PC-9 (cell line): Measurements from ENCODE around the gene MYRIP. TPM values are rescaled to one million over a fixed set of nuclear protein-coding genes. Genes with fewer than 3 reads are reported as not detected.

Source experiments
- BruUV-seq: library from RNA; stranded (reverse); fragments of 400-500 nt; replicated peaks from 2 replicates; lab custom pipeline; 2021; lab: Mats Ljungman, UMichigan
- CTCF ChIA-PET: fragments of 300-600 bp; sonication (Branson Sonifier 250); formaldehyde crosslinking; loops from one replicate; lab custom pipeline; 2022; ENCODE audit warnings: antibody characterized with exemption; lab: Charles Lee
- POLR2A ChIA-PET: fragments of 300-600 bp; sonication (Branson Sonifier 250); formaldehyde crosslinking; loops from one replicate; lab custom pipeline; 2022; ENCODE audit warnings: antibody characterized with exemption; ENCODE audit not compliant: unreplicated experiment; lab: Charles Lee
- DNase-seq, 2 experiments: peaks; one replicate each; pipeline versions ENCODE4 v3.0.0 to v3.0.0-alpha.2; 2015 to 2022; ENCODE audit warnings: mixed read lengths in 1 of 2
- H2AFZ ChIP-seq: fragments of 200-600 bp; sonication (generic); 2 replicates; pipeline ENCODE4 v1.8.1; 2017; ENCODE audit warnings: antibody characterized with exemption
- H3F3A ChIP-seq: fragments of 200-600 bp; sonication (generic); 2 replicates; pipeline ENCODE4 v1.8.1; 2017; ENCODE audit warnings: antibody characterized with exemption, mild to moderate bottlenecking, low read depth; ENCODE audit not compliant: insufficient read depth
- H3K27ac ChIP-seq: fragments of 200-600 bp; sonication (generic); 2 replicates; pipeline ENCODE4 v1.6.1; 2016; ENCODE audit warnings: mixed run types
- H3K27me3 ChIP-seq: fragments of 200-600 bp; sonication (generic); 2 replicates; pipeline ENCODE4 v1.6.1; 2016; ENCODE audit warnings: low read depth, mixed run types; ENCODE audit not compliant: insufficient read depth
- H3K36me3 ChIP-seq: fragments of 200-600 bp; sonication (generic); 2 replicates; pipeline ENCODE4 v1.6.1; 2016; ENCODE audit warnings: low read depth, mixed run types
- H3K4me1 ChIP-seq: fragments of 200-600 bp; sonication (generic); replicated peaks from 2 replicates; pipeline ENCODE4 v1.6.1; 2016; ENCODE audit warnings: mixed run types; ENCODE audit not compliant: insufficient read depth
- H3K4me2 ChIP-seq: fragments of 200-600 bp; sonication (generic); 2 replicates; pipeline ENCODE4 v1.6.1; 2017; ENCODE audit warnings: mixed run types
- H3K4me3 ChIP-seq: fragments of 200-600 bp; sonication (generic); 2 replicates; pipeline ENCODE4 v1.6.1; 2016; ENCODE audit warnings: mixed run types
- H3K79me2 ChIP-seq: fragments of 200-600 bp; sonication (generic); 2 replicates; pipeline ENCODE4 v1.6.1; 2017; ENCODE audit warnings: low read depth, mixed run types
- H3K9me2 ChIP-seq: fragments of 200-600 bp; sonication (generic); 2 replicates; pipeline ENCODE4 v1.8.1; 2017; ENCODE audit warnings: mild to moderate bottlenecking; ENCODE audit not compliant: insufficient read depth
- H3K9me3 ChIP-seq: fragments of 200-600 bp; sonication (generic); 2 replicates; pipeline ENCODE4 v1.8.1; 2016; ENCODE audit warnings: low read depth; ENCODE audit not compliant: insufficient read depth
- H4K20me1 ChIP-seq: fragments of 200-600 bp; sonication (generic); 2 replicates; pipeline ENCODE4 v1.8.1; 2017; ENCODE audit not compliant: insufficient read depth
- EZH2 ChIP-seq: fragments of 200-600 bp; sonication (generic); IDR thresholded peaks from 2 replicates; pipeline ENCODE4 v1.8.0; 2017; ENCODE audit warnings: antibody characterized with exemption, low read depth
- intact Hi-C: fragments of 100-400 bp; cut with micrococcal nuclease; formaldehyde crosslinking; loops from one replicate; pipeline ENCODE4 v1.10.0; 2022; ENCODE audit not compliant: unreplicated experiment
- total RNA-seq: library from RNA; stranded (reverse); gene quantifications from 2 replicates; pipeline ENCODE4 v1.2.3, GENCODE V29; 2021
- TF ChIP-seq, protein P1 (sequence below): fragments of 200-600 bp; sonication (generic); conservative IDR thresholded peaks from 2 replicates; pipeline ENCODE4 v1.6.1; 2017; ENCODE audit warnings: mixed run types, antibody characterized with exemption, mild to moderate bottlenecking, moderate library complexity

MYRIP gene
- total RNA-seq, 1 experiment from 2014 or later, result not detected

DNA sequence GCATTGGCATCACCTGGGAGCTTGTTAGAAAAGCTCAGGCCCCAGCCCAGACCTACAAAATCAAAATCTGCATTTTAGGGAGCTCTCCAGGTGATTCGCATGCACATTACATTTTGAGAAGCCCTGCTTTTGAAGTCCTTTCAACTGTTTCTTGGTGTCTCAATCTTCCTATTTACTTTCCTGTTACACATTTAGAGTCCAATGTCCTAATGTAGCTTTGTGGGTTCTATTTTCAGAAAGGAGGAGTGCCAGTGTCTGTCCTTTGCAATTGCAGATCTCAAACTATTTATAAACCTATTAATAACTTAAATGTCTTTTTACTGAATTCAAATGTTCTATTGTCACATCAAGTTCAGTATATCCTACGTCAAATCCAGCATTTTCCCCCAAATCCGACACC, 27.8 kb upstream of the MYRIP start:
- Histone ChIP-seq H3K27me3 (peaks cover 49% of the 10 kb centered on the region), H2AFZ (no peak overlapping the region), H3K9me2 (no peaks in the 10 kb centered on the region), H4K20me1 (no peaks in the 10 kb centered on the region), H3K4me2 (no peak overlapping the region), H3K27ac (no peak overlapping the region), H3K9me3 (no peaks in the 10 kb centered on the region), H3F3A (no peaks in the 10 kb centered on the region), H3K79me2 (no peaks in the 10 kb centered on the region), H3K36me3 (no peaks in the 10 kb centered on the region), H3K4me3 (no peak overlapping the region), H3K4me1 (no peaks in the 10 kb centered on the region)
- intact Hi-C loops, result no loop called here
- BruUV-seq, result no TSS peak
- POLR2A ChIA-PET, result no interaction called here
- no peak for TF ChIP-seq EZH2
- TF ChIP-seq, protein P1, sequence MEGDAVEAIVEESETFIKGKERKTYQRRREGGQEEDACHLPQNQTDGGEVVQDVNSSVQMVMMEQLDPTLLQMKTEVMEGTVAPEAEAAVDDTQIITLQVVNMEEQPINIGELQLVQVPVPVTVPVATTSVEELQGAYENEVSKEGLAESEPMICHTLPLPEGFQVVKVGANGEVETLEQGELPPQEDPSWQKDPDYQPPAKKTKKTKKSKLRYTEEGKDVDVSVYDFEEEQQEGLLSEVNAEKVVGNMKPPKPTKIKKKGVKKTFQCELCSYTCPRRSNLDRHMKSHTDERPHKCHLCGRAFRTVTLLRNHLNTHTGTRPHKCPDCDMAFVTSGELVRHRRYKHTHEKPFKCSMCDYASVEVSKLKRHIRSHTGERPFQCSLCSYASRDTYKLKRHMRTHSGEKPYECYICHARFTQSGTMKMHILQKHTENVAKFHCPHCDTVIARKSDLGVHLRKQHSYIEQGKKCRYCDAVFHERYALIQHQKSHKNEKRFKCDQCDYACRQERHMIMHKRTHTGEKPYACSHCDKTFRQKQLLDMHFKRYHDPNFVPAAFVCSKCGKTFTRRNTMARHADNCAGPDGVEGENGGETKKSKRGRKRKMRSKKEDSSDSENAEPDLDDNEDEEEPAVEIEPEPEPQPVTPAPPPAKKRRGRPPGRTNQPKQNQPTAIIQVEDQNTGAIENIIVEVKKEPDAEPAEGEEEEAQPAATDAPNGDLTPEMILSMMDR, result no peak
- DNase-seq, result no peak
- CTCF ChIA-PET, result no interaction called here

GRCh38 chr3:39783680-39784079, 25.7 kb upstream of the MYRIP start:
- BruUV-seq, result no TSS peak
- CTCF ChIA-PET, result no interaction called here

GRCh38 chr3:39784922-39785321, 24.5 kb upstream of the MYRIP start:
- Histone ChIP-seq H4K20me1 (no peaks in the 10 kb centered on the region; the same call in 1 of the 2 replicates), H2AFZ (no peak overlapping the region), H3K9me2 (no peaks in the 10 kb centered on the region), H3K4me2 (no peak overlapping the region), H3K4me3 (no peak overlapping the region), H3K79me2 (no peaks in the 10 kb centered on the region), H3K36me3 (no peaks in the 10 kb centered on the region), H3K9me3 (no peaks in the 10 kb centered on the region), H3F3A (no peaks in the 10 kb centered on the region), H3K27me3 (peaks cover 28% of the 10 kb centered on the region), H3K27ac (no peak overlapping the region), H3K4me1 (no peaks in the 10 kb centered on the region)
- CTCF ChIA-PET, result no interaction called here
- intact Hi-C loops, result no loop called here
- no peak for DNase-seq
- POLR2A ChIA-PET, result no interaction called here
- BruUV-seq, result no TSS peak
- TF ChIP-seq EZH2, result no peak
- TF ChIP-seq, protein P1, result no peak

More at GRCh38 chr3:39783680-39784079, 25.7 kb upstream of the MYRIP start:
- Histone ChIP-seq H3F3A (no peaks in the 10 kb centered on the region), H3K79me2 (no peaks in the 10 kb centered on the region), H3K36me3 (no peaks in the 10 kb centered on the region), H2AFZ (no peak overlapping the region), H3K4me2 (no peak overlapping the region), H3K9me2 (no peaks in the 10 kb centered on the region), H3K27ac (no peak overlapping the region), H3K4me1 (no peaks in the 10 kb centered on the region), H3K27me3 (peaks cover 37% of the 10 kb centered on the region), H3K9me3 (no peaks in the 10 kb centered on the region), H4K20me1 (no peaks in the 10 kb centered on the region; the same call in 1 of the 2 replicates), H3K4me3 (no peak overlapping the region)
- no peak for DNase-seq
- POLR2A ChIA-PET, result no interaction called here
- no peak for TF ChIP-seq EZH2
- TF ChIP-seq, protein P1, result no peak
- intact Hi-C loops, result no loop called here
